Psoas muscle (tissue), 8 donors: Measurements from ENCODE around the gene KRTAP5-8. TPM values are rescaled to one million over a fixed set of nuclear protein-coding genes. Genes with fewer than 3 reads are reported as not detected.

Source experiments
- ATAC-seq, 4 donors: fragments of 200-7000 bp; cut with Tn5 transposase; one replicate each; pipeline ENCODE4 v1.9.1; 2020; ENCODE audit warnings: moderate library complexity in 3 of 4, mild to moderate bottlenecking in 2 of 4
- DNase-seq, 2 donors: peaks; one replicate each; pipeline ENCODE4 v3.0.0-alpha.2; 2020
- H3K27ac ChIP-seq: fragments of 200-600 bp; one replicate; pipeline ENCODE4 v1.8.0; 2022
- H3K27me3 ChIP-seq, 3 donors: fragments of 200-600 bp in 1 of 3; one replicate each; pipeline versions ENCODE4 v1.6.1 to v1.8.0; 2013 to 2022; ENCODE audit warnings: low read length in 2 of 3, mild to moderate bottlenecking in 2 of 3, moderate library complexity in 1 of 3; ENCODE audit not compliant: insufficient read depth in 3 of 3
- H3K36me3 ChIP-seq, 2 donors: fragments of 200-600 bp in 1 of 2; one replicate each; pipeline versions ENCODE4 v1.6.1 to v1.8.0; 2013 to 2022; ENCODE audit warnings: low read depth in 1 of 2, mild to moderate bottlenecking in 1 of 2, moderate library complexity in 1 of 2; ENCODE audit not compliant: insufficient read depth in 1 of 2
- H3K4me1 ChIP-seq: fragments of 200-600 bp; one replicate; pipeline ENCODE4 v1.8.0; 2022
- H3K4me3 ChIP-seq: fragments of 200-600 bp; one replicate; pipeline ENCODE4 v1.8.0; 2022; ENCODE audit warnings: mild to moderate bottlenecking
- H3K9me3 ChIP-seq: fragments of 200-600 bp; one replicate; pipeline ENCODE4 v1.8.0; 2022
- CTCF ChIP-seq: fragments of 200-600 bp; IDR thresholded peaks from one replicate; pipeline ENCODE4 v1.8.0; 2022; ENCODE audit warnings: antibody characterized with exemption
- WGBS, 3 donors: extraction: QIAGEN DNeasy Blood & Tissue Kit; methylation state at CpG; one replicate each; pipeline versions ENCODE4 v1.1.6 to v1.1.7; 2013; 5-methylcytosine and 5-hydroxymethylcytosine counted together
- intact Hi-C, 2 donors: fragments of 100-400 bp; cut with DNase I; formaldehyde crosslinking; loops; one replicate each; pipeline versions ENCODE4 v1.11.0 to v1.14.2; 2022
- polyA plus RNA-seq, 3 donors: library from polyadenylated mRNA; stranded (reverse); fragments of 200-250 nt; gene quantifications; one replicate each; pipeline ENCODE4 v1.2.3, GENCODE V29; 2013
- total RNA-seq, 4 donors: library from RNA; stranded (reverse); fragmentation: NEBNext Ultra II Directional in 2 of 4; extraction: Animal tissue kit (Norgen Biotek cat#: 25700) in 2 of 4; gene quantifications; one replicate each; pipeline versions ENCODE4 v1.2.1 to v1.2.4, GENCODE V29; 2021 to 2023
- donor health status: healthy with polysubstance abuse.
- donor health status: DM: no; HTN: no; CAD: no; lungs with moderate emphysema.
- donor health status: Bipolar disorder and iron deficiency.
- donor health status: healthy.
- donor health status: DM: yes; HTN: yes; CAD: no.
- donor health status: DM: no; HTN: no; CAD: no.
- donor health status: DM: no; HTN: no; CAD: no.
- donor health status: DM: yes; HTN: yes; CAD: no.

The KRTAP5-8 gene
- total and polyA plus RNA-seq, 7 donors: not detected

GRCh38 chr11:71490731-71491390, 47.0 kb upstream of the KRTAP5-8 start:
- ATAC-seq (no peak), DNase-seq (no peak)
- Histone ChIP-seq H3K9me3 (no peaks in the 10 kb centered on the region), H3K27ac (no peak overlapping the region), H3K4me1 (no peaks in the 10 kb centered on the region), H3K36me3 (peaks cover 0 to 70% of the 10 kb centered on the region in 2 donors), H3K27me3 (no peaks in the 10 kb centered on the region), H3K4me3 (no peak overlapping the region)
- intact Hi-C loops: no loop called here
- no peak for TF ChIP-seq CTCF
- WGBS, 3 donors: 96 to 98% (median 96%) methylated on average over 27 to 28 of the region's 28 CpGs

- no peak for DNase-seq
- no peak for ATAC-seq
- H3K9me3 ChIP-seq: no peaks in the 10 kb centered on the region
- no peak overlapping the region for H3K4me3 ChIP-seq
- no peak for TF ChIP-seq CTCF
- H3K4me1 ChIP-seq: no peaks in the 10 kb centered on the region
- intact Hi-C loops: no loop called here
- H3K36me3 ChIP-seq: peaks cover 0 to 72% of the 10 kb centered on the region in 2 donors
- H3K27ac ChIP-seq: no peak overlapping the region
- H3K27me3 ChIP-seq: no peaks in the 10 kb centered on the region
- 81 to 90% (median 81%) methylated on average over 16 to 19 of the region's 19 CpGs for WGBS, 3 donors
Measured at GRCh38 chr11:71491531-71491930, 46.3 kb upstream of the KRTAP5-8 start.

GRCh38 chr11:71491940-71492339, 45.9 kb upstream of the KRTAP5-8 start:
- 92 to 97% (median 96%) methylated on average over 8 to 9 of the region's 9 CpGs for WGBS, 3 donors

GRCh38 chr11:71495286-71496230, 42.3 kb upstream of the KRTAP5-8 start:
- H3K4me1 ChIP-seq: peaks cover 9% of the 10 kb centered on the region
- no peak overlapping the region for H3K4me3 ChIP-seq
- intact Hi-C loops: no loop called here
- H3K27me3 ChIP-seq: no peaks in the 10 kb centered on the region
- no peak overlapping the region for H3K27ac ChIP-seq
- 94 to 95% (median 94%) methylated on average over 20 of the region's 20 CpGs for WGBS, 3 donors
- DNase-seq: no peak
- H3K9me3 ChIP-seq: no peaks in the 10 kb centered on the region
- ATAC-seq: no peak
- no peak for TF ChIP-seq CTCF
- H3K36me3 ChIP-seq: peaks cover 0 to 84% of the 10 kb centered on the region in 2 donors

More at GRCh38 chr11:71491940-71492339, 45.9 kb upstream of the KRTAP5-8 start:
- Histone ChIP-seq H3K9me3 (no peaks in the 10 kb centered on the region), H3K4me3 (no peak overlapping the region), H3K27ac (no peak overlapping the region), H3K36me3 (peaks cover 0 to 74% of the 10 kb centered on the region in 2 donors), H3K27me3 (no peaks in the 10 kb centered on the region), H3K4me1 (no peaks in the 10 kb centered on the region)
- DNase-seq (no peak), ATAC-seq (no peak)
- TF ChIP-seq CTCF: no peak
- intact Hi-C loops: no loop called here
